HEK293T (cell line): ENCODE data around the gene SUSD3.

ENCODE experiments used
- ARNT ChIP-seq: fragments of 450-650 bp; IDR thresholded peaks from 2 replicates; pipeline ENCODE4 v1.6.1; 2017; ENCODE audit warnings: mild to moderate bottlenecking
- BHLHE40 ChIP-seq: fragments of 450-650 bp; IDR thresholded peaks from 2 replicates; pipeline ENCODE4 v1.6.1; 2016; ENCODE audit warnings: mild to moderate bottlenecking, moderate library complexity, borderline replicate concordance
- ZNF384 ChIP-seq: fragments of 450-650 bp; IDR thresholded peaks from 2 replicates; pipeline ENCODE4 v1.6.1; 2016

DNA sequence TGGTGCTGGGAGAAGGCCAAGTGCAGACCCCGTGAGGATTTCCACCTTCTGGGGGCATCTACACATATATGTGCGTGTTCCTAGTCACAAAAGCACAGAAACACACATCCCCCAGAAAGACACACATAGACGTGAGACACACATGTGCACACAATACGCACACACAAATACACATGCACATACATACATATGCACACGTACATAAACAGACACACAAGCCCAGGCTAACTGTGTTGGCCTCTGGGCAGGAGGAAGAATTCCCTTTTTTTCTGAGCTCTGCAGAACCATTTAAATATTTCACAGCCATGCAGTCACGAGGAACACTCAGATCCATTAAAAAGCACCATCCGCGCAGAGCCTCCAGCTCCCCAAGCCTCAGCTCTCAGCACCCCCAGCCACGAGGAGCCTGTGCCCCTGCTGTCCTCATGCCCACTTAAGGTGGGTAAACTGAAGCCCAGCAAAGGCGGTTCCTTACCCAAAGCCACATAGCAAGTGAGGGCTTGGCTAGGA, 70.3 kb downstream of the SUSD3 start:
- TF ChIP-seq ZNF384 (no peak), BHLHE40 (no peak), ARNT (no peak)
